ENCODE data around the gene COPZ1.

DNA sequence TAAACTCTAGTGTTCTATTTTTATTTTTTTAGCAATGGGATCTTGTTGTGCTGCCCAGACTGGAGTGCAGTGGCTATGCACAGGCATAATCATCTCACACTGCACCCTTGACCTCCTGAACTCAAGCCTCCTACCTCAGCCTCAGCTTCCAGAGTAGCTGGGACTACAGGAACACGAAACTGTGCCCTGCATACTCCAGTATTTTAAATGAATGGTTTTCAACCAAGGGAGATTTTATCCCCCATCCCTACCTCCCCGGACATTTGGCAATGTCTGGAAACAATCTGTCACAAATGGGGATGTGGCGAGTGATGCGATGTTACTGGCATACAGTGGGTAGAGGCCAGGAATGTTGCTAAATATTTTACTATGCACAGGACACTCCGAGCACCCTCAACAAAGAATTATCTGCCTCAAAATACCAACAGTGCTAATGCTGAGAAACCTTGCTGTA lies 47.1 kb upstream of the COPZ1 start:
- TF ChIP-seq, protein P1, sequence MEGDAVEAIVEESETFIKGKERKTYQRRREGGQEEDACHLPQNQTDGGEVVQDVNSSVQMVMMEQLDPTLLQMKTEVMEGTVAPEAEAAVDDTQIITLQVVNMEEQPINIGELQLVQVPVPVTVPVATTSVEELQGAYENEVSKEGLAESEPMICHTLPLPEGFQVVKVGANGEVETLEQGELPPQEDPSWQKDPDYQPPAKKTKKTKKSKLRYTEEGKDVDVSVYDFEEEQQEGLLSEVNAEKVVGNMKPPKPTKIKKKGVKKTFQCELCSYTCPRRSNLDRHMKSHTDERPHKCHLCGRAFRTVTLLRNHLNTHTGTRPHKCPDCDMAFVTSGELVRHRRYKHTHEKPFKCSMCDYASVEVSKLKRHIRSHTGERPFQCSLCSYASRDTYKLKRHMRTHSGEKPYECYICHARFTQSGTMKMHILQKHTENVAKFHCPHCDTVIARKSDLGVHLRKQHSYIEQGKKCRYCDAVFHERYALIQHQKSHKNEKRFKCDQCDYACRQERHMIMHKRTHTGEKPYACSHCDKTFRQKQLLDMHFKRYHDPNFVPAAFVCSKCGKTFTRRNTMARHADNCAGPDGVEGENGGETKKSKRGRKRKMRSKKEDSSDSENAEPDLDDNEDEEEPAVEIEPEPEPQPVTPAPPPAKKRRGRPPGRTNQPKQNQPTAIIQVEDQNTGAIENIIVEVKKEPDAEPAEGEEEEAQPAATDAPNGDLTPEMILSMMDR (IDR thresholded peaks at IDR 0.05) = no peak
- no peak for TF ChIP-seq POLR2A (IDR thresholded peaks at IDR 0.05)

Data from prostate gland (tissue), 2 donors.